ENCODE data around the gene OR2AG2. TPM values are rescaled to one million over a fixed set of nuclear protein-coding genes. Genes with fewer than 3 reads are reported as not detected.

Gene OR2AG2
- total and polyA plus RNA-seq, 9 of the 15 experiments (the other 6 are each of a cell fraction or from before 2014, with no cell fraction given): 0.15 to 0.91 (median 0.55) TPM

DNA sequence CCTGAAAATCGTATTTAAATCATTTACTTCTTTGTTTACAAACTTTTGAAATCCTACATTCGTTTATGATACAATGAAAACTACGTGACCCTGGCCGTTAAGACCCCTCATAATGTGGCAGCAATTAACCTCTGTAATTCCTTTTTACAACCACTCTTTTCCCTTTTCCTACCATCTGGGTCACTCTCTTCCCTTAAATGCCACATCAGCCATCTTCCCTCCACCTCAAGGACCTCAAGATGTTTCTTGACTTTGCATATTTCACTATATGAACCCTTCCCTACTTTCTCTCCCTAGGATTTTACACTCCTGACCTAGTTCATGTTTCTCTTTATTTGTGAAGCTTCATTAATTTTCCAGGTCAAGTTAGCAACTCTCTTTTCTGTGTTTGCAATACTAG is 26.8 kb downstream of the OR2AG2 start (continued):
- TF ChIP-seq, protein P1, sequence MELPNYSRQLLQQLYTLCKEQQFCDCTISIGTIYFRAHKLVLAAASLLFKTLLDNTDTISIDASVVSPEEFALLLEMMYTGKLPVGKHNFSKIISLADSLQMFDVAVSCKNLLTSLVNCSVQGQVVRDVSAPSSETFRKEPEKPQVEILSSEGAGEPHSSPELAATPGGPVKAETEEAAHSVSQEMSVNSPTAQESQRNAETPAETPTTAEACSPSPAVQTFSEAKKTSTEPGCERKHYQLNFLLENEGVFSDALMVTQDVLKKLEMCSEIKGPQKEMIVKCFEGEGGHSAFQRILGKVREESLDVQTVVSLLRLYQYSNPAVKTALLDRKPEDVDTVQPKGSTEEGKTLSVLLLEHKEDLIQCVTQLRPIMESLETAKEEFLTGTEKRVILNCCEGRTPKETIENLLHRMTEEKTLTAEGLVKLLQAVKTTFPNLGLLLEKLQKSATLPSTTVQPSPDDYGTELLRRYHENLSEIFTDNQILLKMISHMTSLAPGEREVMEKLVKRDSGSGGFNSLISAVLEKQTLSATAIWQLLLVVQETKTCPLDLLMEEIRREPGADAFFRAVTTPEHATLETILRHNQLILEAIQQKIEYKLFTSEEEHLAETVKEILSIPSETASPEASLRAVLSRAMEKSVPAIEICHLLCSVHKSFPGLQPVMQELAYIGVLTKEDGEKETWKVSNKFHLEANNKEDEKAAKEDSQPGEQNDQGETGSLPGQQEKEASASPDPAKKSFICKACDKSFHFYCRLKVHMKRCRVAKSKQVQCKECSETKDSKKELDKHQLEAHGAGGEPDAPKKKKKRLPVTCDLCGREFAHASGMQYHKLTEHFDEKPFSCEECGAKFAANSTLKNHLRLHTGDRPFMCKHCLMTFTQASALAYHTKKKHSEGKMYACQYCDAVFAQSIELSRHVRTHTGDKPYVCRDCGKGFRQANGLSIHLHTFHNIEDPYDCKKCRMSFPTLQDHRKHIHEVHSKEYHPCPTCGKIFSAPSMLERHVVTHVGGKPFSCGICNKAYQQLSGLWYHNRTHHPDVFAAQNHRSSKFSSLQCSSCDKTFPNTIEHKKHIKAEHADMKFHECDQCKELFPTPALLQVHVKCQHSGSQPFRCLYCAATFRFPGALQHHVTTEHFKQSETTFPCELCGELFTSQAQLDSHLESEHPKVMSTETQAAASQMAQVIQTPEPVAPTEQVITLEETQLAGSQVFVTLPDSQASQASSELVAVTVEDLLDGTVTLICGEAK (IDR thresholded peaks at IDR 0.05): peak; percentile 22; the same call in 1 of the 2 replicates
- TF ChIP-seq, protein P1 (CRISPR knock-in tag; IDR thresholded peaks at IDR 0.05): no peak
- TF ChIP-seq ZNF584 (CRISPR knock-in tag; IDR thresholded peaks at IDR 0.05; ENCODE audit: low read depth) (peak; percentile 15; the same call in 1 of the 2 replicates), YY1 (IDR thresholded peaks at IDR 0.05; ENCODE audit: borderline replicate concordance in 1 of 3, control insufficient read depth in 1 of 3, extremely low read depth in 1 of 3, insufficient read depth in 3 of 3, insufficient read length in 1 of 3, insufficient replicate concordance in 2 of 3, low read depth in 1 of 3, low read length in 2 of 3) (peak in 1 of 3 experiments; percentile 11), C11orf30 (IDR thresholded peaks at IDR 0.05; ENCODE audit: low read depth) (peak; percentile 35; the same call in 1 of the 2 replicates), EWSR1 (IDR thresholded peaks at IDR 0.05; ENCODE audit: borderline replicate concordance, low read depth, partially characterized antibody) (no peak), ZNF316 (IDR thresholded peaks at IDR 0.05) (peak; percentile 69), HEY1 (CRISPR knock-in tag; IDR thresholded peaks at IDR 0.05; ENCODE audit: borderline replicate concordance) (no peak), ZNF175 (CRISPR knock-in tag; IDR thresholded peaks at IDR 0.05; ENCODE audit: low read depth) (no peak)
- TF ChIP-seq, protein P2, sequence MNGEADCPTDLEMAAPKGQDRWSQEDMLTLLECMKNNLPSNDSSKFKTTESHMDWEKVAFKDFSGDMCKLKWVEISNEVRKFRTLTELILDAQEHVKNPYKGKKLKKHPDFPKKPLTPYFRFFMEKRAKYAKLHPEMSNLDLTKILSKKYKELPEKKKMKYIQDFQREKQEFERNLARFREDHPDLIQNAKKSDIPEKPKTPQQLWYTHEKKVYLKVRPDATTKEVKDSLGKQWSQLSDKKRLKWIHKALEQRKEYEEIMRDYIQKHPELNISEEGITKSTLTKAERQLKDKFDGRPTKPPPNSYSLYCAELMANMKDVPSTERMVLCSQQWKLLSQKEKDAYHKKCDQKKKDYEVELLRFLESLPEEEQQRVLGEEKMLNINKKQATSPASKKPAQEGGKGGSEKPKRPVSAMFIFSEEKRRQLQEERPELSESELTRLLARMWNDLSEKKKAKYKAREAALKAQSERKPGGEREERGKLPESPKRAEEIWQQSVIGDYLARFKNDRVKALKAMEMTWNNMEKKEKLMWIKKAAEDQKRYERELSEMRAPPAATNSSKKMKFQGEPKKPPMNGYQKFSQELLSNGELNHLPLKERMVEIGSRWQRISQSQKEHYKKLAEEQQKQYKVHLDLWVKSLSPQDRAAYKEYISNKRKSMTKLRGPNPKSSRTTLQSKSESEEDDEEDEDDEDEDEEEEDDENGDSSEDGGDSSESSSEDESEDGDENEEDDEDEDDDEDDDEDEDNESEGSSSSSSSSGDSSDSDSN (IDR thresholded peaks at IDR 0.05; ENCODE audit: borderline replicate concordance in 1 of 2, low read depth in 2 of 2, low read length in 2 of 2): no peak
- TF ChIP-seq, protein P3, sequence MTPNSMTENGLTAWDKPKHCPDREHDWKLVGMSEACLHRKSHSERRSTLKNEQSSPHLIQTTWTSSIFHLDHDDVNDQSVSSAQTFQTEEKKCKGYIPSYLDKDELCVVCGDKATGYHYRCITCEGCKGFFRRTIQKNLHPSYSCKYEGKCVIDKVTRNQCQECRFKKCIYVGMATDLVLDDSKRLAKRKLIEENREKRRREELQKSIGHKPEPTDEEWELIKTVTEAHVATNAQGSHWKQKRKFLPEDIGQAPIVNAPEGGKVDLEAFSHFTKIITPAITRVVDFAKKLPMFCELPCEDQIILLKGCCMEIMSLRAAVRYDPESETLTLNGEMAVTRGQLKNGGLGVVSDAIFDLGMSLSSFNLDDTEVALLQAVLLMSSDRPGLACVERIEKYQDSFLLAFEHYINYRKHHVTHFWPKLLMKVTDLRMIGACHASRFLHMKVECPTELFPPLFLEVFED (CRISPR knock-in tag; conservative IDR thresholded peaks at IDR 0.05): peak; percentile 73; the same call in 1 of the 2 replicates

All from K562 (cell line).